Vagina (tissue), 2 donors: Measurements from ENCODE around the gene FAM50B.

Source experiments
- POLR2A ChIP-seq, 2 donors: fragments of 450-650 bp; IDR thresholded peaks; one replicate each; pipeline ENCODE4 v1.6.1; 2017; ENCODE audit warnings: antibody characterized with exemption in 2 of 2, mild to moderate bottlenecking in 2 of 2, moderate library complexity in 2 of 2
- TF ChIP-seq, protein P1 (sequence below), 3 experiments: fragments of 450-650 bp in 2 of 3; fragments of 200-600 bp in 1 of 3; sonication (generic) in 1 of 3; IDR thresholded peaks; one replicate each; pipeline ENCODE4 v1.5.1; 2017 to 2019; ENCODE audit warnings: antibody characterized with exemption in 3 of 3, mild to moderate bottlenecking in 2 of 3, moderate library complexity in 2 of 3

DNA sequence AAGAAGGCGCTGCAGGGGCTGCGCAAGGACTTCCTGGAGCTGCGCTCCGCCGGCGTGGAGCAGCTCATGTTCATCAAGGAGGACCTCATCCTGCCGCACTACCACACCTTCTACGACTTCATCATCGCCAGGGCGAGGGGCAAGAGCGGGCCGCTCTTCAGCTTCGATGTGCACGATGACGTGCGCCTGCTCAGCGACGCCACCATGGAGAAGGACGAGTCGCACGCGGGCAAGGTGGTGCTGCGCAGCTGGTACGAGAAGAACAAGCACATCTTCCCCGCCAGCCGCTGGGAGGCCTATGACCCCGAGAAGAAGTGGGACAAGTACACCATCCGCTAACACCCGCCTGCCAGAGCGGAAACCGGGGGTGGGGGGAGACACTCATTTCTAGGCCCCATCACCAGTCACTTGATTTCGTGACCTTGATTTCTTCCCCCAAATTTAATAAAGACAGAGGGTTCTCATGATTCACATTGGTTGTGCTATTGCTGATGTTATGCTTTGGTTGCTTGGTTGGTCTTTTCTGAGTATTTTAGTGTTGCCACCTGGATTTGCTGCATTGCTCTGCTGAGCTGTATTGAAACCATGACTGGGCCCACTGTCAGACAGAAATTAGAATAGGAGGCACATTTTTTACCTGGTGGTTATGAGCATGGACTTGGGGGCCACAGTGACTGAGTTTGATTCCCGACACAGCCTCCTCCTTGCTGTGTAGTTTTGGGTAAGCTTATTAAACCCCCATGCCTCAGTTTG lies 1.5 kb downstream of the FAM50B start:
- TF ChIP-seq, protein P1, sequence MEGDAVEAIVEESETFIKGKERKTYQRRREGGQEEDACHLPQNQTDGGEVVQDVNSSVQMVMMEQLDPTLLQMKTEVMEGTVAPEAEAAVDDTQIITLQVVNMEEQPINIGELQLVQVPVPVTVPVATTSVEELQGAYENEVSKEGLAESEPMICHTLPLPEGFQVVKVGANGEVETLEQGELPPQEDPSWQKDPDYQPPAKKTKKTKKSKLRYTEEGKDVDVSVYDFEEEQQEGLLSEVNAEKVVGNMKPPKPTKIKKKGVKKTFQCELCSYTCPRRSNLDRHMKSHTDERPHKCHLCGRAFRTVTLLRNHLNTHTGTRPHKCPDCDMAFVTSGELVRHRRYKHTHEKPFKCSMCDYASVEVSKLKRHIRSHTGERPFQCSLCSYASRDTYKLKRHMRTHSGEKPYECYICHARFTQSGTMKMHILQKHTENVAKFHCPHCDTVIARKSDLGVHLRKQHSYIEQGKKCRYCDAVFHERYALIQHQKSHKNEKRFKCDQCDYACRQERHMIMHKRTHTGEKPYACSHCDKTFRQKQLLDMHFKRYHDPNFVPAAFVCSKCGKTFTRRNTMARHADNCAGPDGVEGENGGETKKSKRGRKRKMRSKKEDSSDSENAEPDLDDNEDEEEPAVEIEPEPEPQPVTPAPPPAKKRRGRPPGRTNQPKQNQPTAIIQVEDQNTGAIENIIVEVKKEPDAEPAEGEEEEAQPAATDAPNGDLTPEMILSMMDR (IDR thresholded peaks at IDR 0.05), result no peak
- TF ChIP-seq POLR2A (IDR thresholded peaks at IDR 0.05), result no peak
